ENCODE results near the gene SLC13A4. TPM values are rescaled to one million over a fixed set of nuclear protein-coding genes. Genes with fewer than 3 reads are reported as not detected.
A peak's percentile ranks its signal among the peaks of the same experiment; 100 is the strongest.

Gene SLC13A4
- total and polyA plus RNA-seq, 2 of the 4 experiments (the other 2 are of a cell fraction): 0.10 TPM; not detected in 1

DNA sequence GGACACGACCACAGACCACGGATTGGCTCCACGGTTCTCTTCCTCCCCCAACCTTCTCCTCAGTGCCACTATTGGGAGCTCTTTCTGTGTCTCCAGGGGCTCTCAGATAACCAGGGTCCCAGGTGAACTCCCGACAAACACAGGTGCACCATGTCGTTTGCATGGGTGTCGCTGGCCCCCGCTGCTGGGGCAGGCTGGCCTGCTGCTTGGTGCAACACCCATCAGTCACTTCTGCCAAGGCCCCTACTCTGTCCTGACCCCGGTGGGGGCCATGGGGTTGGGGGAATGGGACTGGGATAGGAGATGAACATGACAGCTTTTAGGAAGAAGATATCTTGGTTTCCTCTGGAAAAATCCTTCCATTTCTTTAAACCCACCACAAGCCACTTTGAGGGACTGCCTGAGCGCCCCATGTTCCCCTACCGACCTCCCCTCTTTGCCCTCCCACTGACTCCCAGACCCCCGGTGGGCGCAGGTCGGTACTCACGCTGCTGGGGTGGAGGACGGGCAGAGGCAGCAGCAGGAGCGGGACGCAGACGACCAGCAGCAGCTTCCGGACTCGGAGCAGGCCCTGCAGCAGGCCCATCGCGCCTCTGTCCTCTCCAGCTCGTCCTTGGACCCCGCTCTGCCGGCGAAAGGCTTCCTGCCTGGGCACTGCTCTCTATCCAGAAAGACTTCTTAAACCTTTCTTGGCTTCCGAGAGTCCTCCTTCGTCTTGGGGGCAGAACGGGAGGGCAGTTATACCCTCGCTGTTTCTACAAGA is 894 bp downstream of the SLC13A4 start:
- H3K9ac ChIP-seq (ENCODE audit: low read depth, low read length): no peak overlapping the region
- H3K4me3 ChIP-seq (ENCODE audit: insufficient read depth, low read depth, low read length): no peak overlapping the region
- no peak overlapping the region for H3K14ac ChIP-seq (replicated peaks; ENCODE audit: low read depth, low read length)
- no peak overlapping the region for H4K8ac ChIP-seq (ENCODE audit: low read depth in 2 of 2, low read length in 2 of 2)
- TF ChIP-seq, protein P1, sequence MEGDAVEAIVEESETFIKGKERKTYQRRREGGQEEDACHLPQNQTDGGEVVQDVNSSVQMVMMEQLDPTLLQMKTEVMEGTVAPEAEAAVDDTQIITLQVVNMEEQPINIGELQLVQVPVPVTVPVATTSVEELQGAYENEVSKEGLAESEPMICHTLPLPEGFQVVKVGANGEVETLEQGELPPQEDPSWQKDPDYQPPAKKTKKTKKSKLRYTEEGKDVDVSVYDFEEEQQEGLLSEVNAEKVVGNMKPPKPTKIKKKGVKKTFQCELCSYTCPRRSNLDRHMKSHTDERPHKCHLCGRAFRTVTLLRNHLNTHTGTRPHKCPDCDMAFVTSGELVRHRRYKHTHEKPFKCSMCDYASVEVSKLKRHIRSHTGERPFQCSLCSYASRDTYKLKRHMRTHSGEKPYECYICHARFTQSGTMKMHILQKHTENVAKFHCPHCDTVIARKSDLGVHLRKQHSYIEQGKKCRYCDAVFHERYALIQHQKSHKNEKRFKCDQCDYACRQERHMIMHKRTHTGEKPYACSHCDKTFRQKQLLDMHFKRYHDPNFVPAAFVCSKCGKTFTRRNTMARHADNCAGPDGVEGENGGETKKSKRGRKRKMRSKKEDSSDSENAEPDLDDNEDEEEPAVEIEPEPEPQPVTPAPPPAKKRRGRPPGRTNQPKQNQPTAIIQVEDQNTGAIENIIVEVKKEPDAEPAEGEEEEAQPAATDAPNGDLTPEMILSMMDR (conservative IDR thresholded peaks at IDR 0.05; ENCODE audit: low read depth, low read length): no peak
- no peak for TF ChIP-seq MXI1 (IDR thresholded peaks at IDR 0.05; ENCODE audit: borderline replicate concordance, low read depth, low read length)
- no peak for TF ChIP-seq CEBPB (IDR thresholded peaks at IDR 0.05; ENCODE audit: low read depth, low read length)
- no peak for TF ChIP-seq RCOR1 (IDR thresholded peaks at IDR 0.05; ENCODE audit: insufficient replicate concordance, low read length)
- TF ChIP-seq SMC3 (IDR thresholded peaks at IDR 0.05; ENCODE audit: low read depth, low read length): no peak
- TF ChIP-seq FOS (IDR thresholded peaks at IDR 0.05; ENCODE audit: low read depth, low read length): no peak
- no peak for TF ChIP-seq BHLHE40 (IDR thresholded peaks at IDR 0.05; ENCODE audit: low read depth, low read length)
- no peak for TF ChIP-seq RAD21 (IDR thresholded peaks at IDR 0.05; ENCODE audit: low read length)
- TF ChIP-seq MAFK (IDR thresholded peaks at IDR 0.05; ENCODE audit: low read depth, low read length): no peak
- no peak for TF ChIP-seq CHD1 (IDR thresholded peaks at IDR 0.05; ENCODE audit: low read depth, low read length)
- 92% methylated on average over 13 of the region's 30 CpGs; no CpG with 5 or more reads in 1 of the 2 experiments for WGBS, 2 experiments (ENCODE audit: extremely low coverage in 2 of 2, insufficient read length in 1 of 2)
- no peak overlapping the region for H2BK15ac ChIP-seq (ENCODE audit: low read depth, low read length)
- no peaks in the 10 kb centered on the region for H3K9me3 ChIP-seq (ENCODE audit: control insufficient read depth, insufficient read depth, low read length)
- no peak overlapping the region for H4K91ac ChIP-seq (ENCODE audit: insufficient read depth, low read depth, low read length)
- H3K27me3 ChIP-seq (ENCODE audit: control insufficient read depth, insufficient read depth, low read length): no peaks in the 10 kb centered on the region; the same call in 1 of the 2 replicates
- CTCF ChIA-PET: interaction anchor here (0.6 kb wide), 1 partner anchor 14 kb away, joined by 3 read pairs; no protein-coding TSS in a partner anchor
- no peak overlapping the region for H3K18ac ChIP-seq (ENCODE audit: low read depth, low read length)
- no peaks in the 10 kb centered on the region for H3K79me1 ChIP-seq (ENCODE audit: low read depth in 1 of 2, low read length in 2 of 2)
- H2BK120ac ChIP-seq (ENCODE audit: low read depth, low read length): no peak overlapping the region
- H2AK9ac ChIP-seq (replicated peaks; ENCODE audit: low read depth, low read length, poor library complexity): no peak overlapping the region
- BruUV-seq (replicated peaks): no TSS peak
- ATAC-seq (ENCODE audit: low read depth) (no peak), DNase-seq (no peak)
- no peak overlapping the region for H4K5ac ChIP-seq (ENCODE audit: low read depth, low read length)
- no peak overlapping the region for H2AK5ac ChIP-seq (ENCODE audit: low read depth, low read length)
- no peak overlapping the region for H3K4me2 ChIP-seq (ENCODE audit: low read depth, low read length)
- no peak overlapping the region for H3K23ac ChIP-seq (ENCODE audit: low read depth, low read length)
- no peak overlapping the region for H2BK5ac ChIP-seq (ENCODE audit: low read depth, low read length, poor library complexity, severe bottlenecking)
- H4K20me1 ChIP-seq (ENCODE audit: insufficient read depth, low read length): no peaks in the 10 kb centered on the region
- H2AFZ ChIP-seq (replicated peaks; ENCODE audit: low read length, poor library complexity): peak overlapping the region; percentile 10
- dilution Hi-C loops (cut with HindIII; ENCODE audit: low sequenced_read_pairs, unreplicated experiment) (no loop called here), in situ Hi-C loops (cut with MboI; ENCODE audit: low sequenced_read_pairs) (no loop called here), intact Hi-C loops (cut with micrococcal nuclease) (no loop called here)
- no peak overlapping the region for H2BK20ac ChIP-seq (ENCODE audit: low read depth, low read length)
- no peak overlapping the region for H3K4ac ChIP-seq (ENCODE audit: low read depth, low read length)
- H3K9me1 ChIP-seq (ENCODE audit: insufficient read depth, low read length): no peaks in the 10 kb centered on the region
- H3K56ac ChIP-seq (ENCODE audit: extremely low read depth, insufficient read depth, low read length): no peak overlapping the region
- POLR2A ChIA-PET (ENCODE audit: unreplicated experiment): no interaction called here
- no peaks in the 10 kb centered on the region for H3K4me1 ChIP-seq (ENCODE audit: control insufficient read depth, insufficient read depth, low read length)
- H3K36me3 ChIP-seq (ENCODE audit: control insufficient read depth, insufficient read depth, low read length): no peaks in the 10 kb centered on the region
- H3K27ac ChIP-seq (ENCODE audit: insufficient read depth, low read length): no peak overlapping the region

All from IMR-90 (cell line).